Measurements from ENCODE around the gene SYT15.
"Not testable (repeated sequence)": the region's sequence is repeated elsewhere in the genome, so short reads cannot be mapped to it uniquely, and the experiment has no call there.

SYT15 gene

GRCh38 chr10:46557319-46558121 lies 21.4 kb upstream of the SYT15 start:
- DNase-seq: no peak

GRCh38 chr10:46558122-46558391 lies 20.9 kb upstream of the SYT15 start:
- DNase-seq: no peak

GRCh38 chr10:46558392-46559185 lies 20.3 kb upstream of the SYT15 start:
- DNase-seq: no peak

GRCh38 chr10:46559231-46559671 lies 19.7 kb upstream of the SYT15 start:
- no peak for DNase-seq

- DNase-seq: no peak
Measured at GRCh38 chr10:46560381-46560780, 18.5 kb upstream of the SYT15 start.

- DNase-seq: no peak
Measured at GRCh38 chr10:46560952-46561351, 18.0 kb upstream of the SYT15 start.

GRCh38 chr10:46565591-46566332 lies 13.2 kb upstream of the SYT15 start:
- not testable (repeated sequence) for DNase-seq

- not testable (repeated sequence) for DNase-seq
Measured at GRCh38 chr10:46567151-46567550, 11.8 kb upstream of the SYT15 start.

GRCh38 chr10:46570655-46571054 lies 8.3 kb upstream of the SYT15 start:
- DNase-seq: not testable (repeated sequence)

- DNase-seq: not testable (repeated sequence)
Measured at GRCh38 chr10:46572765-46573164, 6.2 kb upstream of the SYT15 start.

- not testable (repeated sequence) for DNase-seq
Measured at GRCh38 chr10:46573314-46573713, 5.6 kb upstream of the SYT15 start.

GRCh38 chr10:46573884-46574283 lies 5.0 kb upstream of the SYT15 start:
- DNase-seq: not testable (repeated sequence)

GRCh38 chr10:46577624-46578473 lies 1.1 kb upstream of the SYT15 start:
- DNase-seq: not testable (repeated sequence)

- not testable (repeated sequence) for DNase-seq
Measured at GRCh38 chr10:46579378-46579777, 450 bp downstream of the SYT15 start.

- DNase-seq: not testable (repeated sequence)
Measured at GRCh38 chr10:46581997-46582396, 3.1 kb downstream of the SYT15 start.

- not testable (repeated sequence) for DNase-seq
Measured at GRCh38 chr10:46582568-46582967, 3.6 kb downstream of the SYT15 start.

GRCh38 chr10:46584196-46584595 lies 5.3 kb downstream of the SYT15 start:
- DNase-seq: not testable (repeated sequence)

- not testable (repeated sequence) for DNase-seq
Measured at GRCh38 chr10:46585246-46585645, 6.3 kb downstream of the SYT15 start.

GRCh38 chr10:46587546-46587945 lies 8.6 kb downstream of the SYT15 start:
- DNase-seq: not testable (repeated sequence)

GRCh38 chr10:46588221-46588620 lies 9.3 kb downstream of the SYT15 start:
- not testable (repeated sequence) for DNase-seq

- not testable (repeated sequence) for DNase-seq
Measured at GRCh38 chr10:46589589-46589988, 10.7 kb downstream of the SYT15 start.

- not testable (repeated sequence) for DNase-seq
Measured at GRCh38 chr10:46591053-46591452, 12.1 kb downstream of the SYT15 start.

Data from NCI-H2107 (cell line).